Panc1 (cell line): ENCODE measurements around the gene SYNM. TPM values are rescaled to one million over a fixed set of nuclear protein-coding genes. Genes with fewer than 3 reads are reported as not detected.

Experiments used
- ATAC-seq: fragments of 200-7000 bp; cut with Tn5 transposase; 2 replicates; pipeline ENCODE4 v1.9.1; 2020; ENCODE audit warnings: mild to moderate bottlenecking, moderate library complexity
- BruUV-seq: library from RNA; stranded (reverse); fragments of 400-500 nt; replicated peaks from 2 replicates; lab custom pipeline; 2021; lab: Mats Ljungman, UMichigan
- CTCF ChIA-PET: fragments of 300-600 bp; sonication (Branson Sonifier 250); formaldehyde crosslinking; loops from one replicate; lab custom pipeline; 2022; ENCODE audit warnings: antibody characterized with exemption; lab: Charles Lee
- POLR2A ChIA-PET: fragments of 300-600 bp; sonication (Branson Sonifier 250); formaldehyde crosslinking; loops from one replicate; lab custom pipeline; 2022; ENCODE audit warnings: antibody characterized with exemption; lab: Charles Lee
- DNase-seq: peaks from one replicate; pipeline ENCODE4 v3.0.0-alpha.2; 2010; ENCODE audit warnings: low read depth, low spot score
- H3K27ac ChIP-seq: 2 replicates; pipeline ENCODE4 v1.5.1; 2011; ENCODE audit warnings: mild to moderate bottlenecking, low read length, inconsistent platforms
- H3K27me3 ChIP-seq: fragments of 200-500 bp; sonication (Bioruptor generic); 2 replicates; pipeline ENCODE4 v1.6.0; 2014; ENCODE audit warnings: low read length, inconsistent platforms; ENCODE audit not compliant: control insufficient read depth, insufficient read depth
- H3K36me3 ChIP-seq: fragments of 200-500 bp; sonication (Bioruptor generic); 2 replicates; pipeline ENCODE4 v1.5.1; 2014; ENCODE audit warnings: inconsistent platforms, mild to moderate bottlenecking, low read length, moderate library complexity; ENCODE audit not compliant: control insufficient read depth, insufficient read depth
- H3K4me1 ChIP-seq: 2 replicates; pipeline ENCODE4 v1.5.1; 2011; ENCODE audit warnings: inconsistent platforms, mild to moderate bottlenecking, low read length, moderate library complexity; ENCODE audit not compliant: control insufficient read depth, insufficient read depth
- H3K4me3 ChIP-seq, 2 experiments: 2 replicates each; pipeline ENCODE4 v1.5.1; 2011 to 2012; ENCODE audit warnings: low read depth in 2 of 2, low read length in 2 of 2, mild to moderate bottlenecking in 2 of 2, inconsistent platforms in 1 of 2, moderate library complexity in 1 of 2
- H3K9me3 ChIP-seq: fragments of 200-500 bp; sonication (Bioruptor generic); 2 replicates; pipeline ENCODE4 v1.5.1; 2014; ENCODE audit warnings: low read depth, mild to moderate bottlenecking, inconsistent platforms, low read length, moderate library complexity; ENCODE audit not compliant: control insufficient read depth, insufficient read depth
- POLR2AphosphoS5 ChIP-seq: IDR thresholded peaks from 2 replicates; pipeline ENCODE4 v1.6.1; 2012; ENCODE audit warnings: mild to moderate bottlenecking, low read depth, low read length, moderate library complexity
- SIN3A ChIP-seq: IDR thresholded peaks from 2 replicates; pipeline ENCODE4 v1.6.1; 2012; ENCODE audit warnings: low read depth, mild to moderate bottlenecking, low read length, moderate library complexity, borderline replicate concordance; ENCODE audit not compliant: insufficient read depth
- TCF7L2 ChIP-seq: IDR thresholded peaks from 2 replicates; pipeline ENCODE4 v1.6.1; 2011; ENCODE audit warnings: mild to moderate bottlenecking, low read depth, low read length, inconsistent platforms
- in situ Hi-C: cut with HindIII; loops from 2 replicates; pipeline ENCODE4 v1.10.0; 2016; ENCODE audit warnings: low sequenced_read_pairs, low pct_unique_long_range_greater_than_20kb
- intact Hi-C: fragments of 100-400 bp; cut with micrococcal nuclease; formaldehyde crosslinking; loops from one replicate; pipeline ENCODE4 v1.10.0; 2022; ENCODE audit not compliant: unreplicated experiment
- total RNA-seq: library from RNA; stranded (reverse); gene quantifications from one replicate; pipeline ENCODE4 v1.2.1, GENCODE V29; 2021; ENCODE audit not compliant: unreplicated experiment
- TF ChIP-seq, protein P1 (sequence below): fragments of 450-650 bp; IDR thresholded peaks from 2 replicates; pipeline ENCODE4 v1.5.1; 2017; ENCODE audit warnings: mild to moderate bottlenecking
- TF ChIP-seq, protein P2 (sequence below), 2 experiments: IDR thresholded peaks; 2 replicates each; pipeline ENCODE4 v1.6.1; 2011 to 2012; ENCODE audit warnings: low read depth in 2 of 2, control low read depth in 1 of 2, low read length in 1 of 2, mild to moderate bottlenecking in 1 of 2, moderate library complexity in 1 of 2; ENCODE audit not compliant: insufficient read depth in 1 of 2

SYNM gene
- total RNA-seq, 1 experiment from 2014 or later, result 38.9 TPM

DNA sequence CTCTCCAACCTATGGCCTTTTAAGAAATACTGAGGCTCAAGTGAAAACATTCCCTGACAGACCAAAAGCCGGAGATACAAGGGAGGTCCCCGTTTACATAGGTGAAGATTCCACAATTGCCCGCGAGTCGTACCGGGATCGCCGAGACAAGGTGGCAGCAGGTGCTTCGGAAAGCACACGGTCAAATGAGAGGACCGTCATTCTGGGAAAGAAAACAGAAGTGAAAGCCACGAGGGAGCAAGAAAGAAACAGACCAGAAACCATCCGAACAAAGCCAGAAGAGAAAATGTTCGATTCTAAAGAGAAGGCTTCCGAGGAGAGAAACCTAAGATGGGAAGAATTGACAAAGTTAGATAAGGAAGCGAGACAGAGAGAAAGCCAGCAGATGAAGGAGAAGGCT lies 24.8 kb downstream of the SYNM start:
- POLR2A ChIA-PET, result no interaction called here
- ATAC-seq (no peak), DNase-seq (no peak)
- BruUV-seq, result no TSS peak
- Histone ChIP-seq H3K36me3 (peaks cover 5% of the 10 kb centered on the region; the same call in 1 of the 2 replicates), H3K4me1 (peaks cover 7% of the 10 kb centered on the region), H3K27ac (no peak overlapping the region), H3K9me3 (no peaks in the 10 kb centered on the region), H3K4me3 (no peak overlapping the region), H3K27me3 (no peaks in the 10 kb centered on the region)
- in situ Hi-C loops, result no loop called here
- TF ChIP-seq, protein P1, sequence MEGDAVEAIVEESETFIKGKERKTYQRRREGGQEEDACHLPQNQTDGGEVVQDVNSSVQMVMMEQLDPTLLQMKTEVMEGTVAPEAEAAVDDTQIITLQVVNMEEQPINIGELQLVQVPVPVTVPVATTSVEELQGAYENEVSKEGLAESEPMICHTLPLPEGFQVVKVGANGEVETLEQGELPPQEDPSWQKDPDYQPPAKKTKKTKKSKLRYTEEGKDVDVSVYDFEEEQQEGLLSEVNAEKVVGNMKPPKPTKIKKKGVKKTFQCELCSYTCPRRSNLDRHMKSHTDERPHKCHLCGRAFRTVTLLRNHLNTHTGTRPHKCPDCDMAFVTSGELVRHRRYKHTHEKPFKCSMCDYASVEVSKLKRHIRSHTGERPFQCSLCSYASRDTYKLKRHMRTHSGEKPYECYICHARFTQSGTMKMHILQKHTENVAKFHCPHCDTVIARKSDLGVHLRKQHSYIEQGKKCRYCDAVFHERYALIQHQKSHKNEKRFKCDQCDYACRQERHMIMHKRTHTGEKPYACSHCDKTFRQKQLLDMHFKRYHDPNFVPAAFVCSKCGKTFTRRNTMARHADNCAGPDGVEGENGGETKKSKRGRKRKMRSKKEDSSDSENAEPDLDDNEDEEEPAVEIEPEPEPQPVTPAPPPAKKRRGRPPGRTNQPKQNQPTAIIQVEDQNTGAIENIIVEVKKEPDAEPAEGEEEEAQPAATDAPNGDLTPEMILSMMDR, result no peak
- no peak for TF ChIP-seq SIN3A
- TF ChIP-seq, protein P2, sequence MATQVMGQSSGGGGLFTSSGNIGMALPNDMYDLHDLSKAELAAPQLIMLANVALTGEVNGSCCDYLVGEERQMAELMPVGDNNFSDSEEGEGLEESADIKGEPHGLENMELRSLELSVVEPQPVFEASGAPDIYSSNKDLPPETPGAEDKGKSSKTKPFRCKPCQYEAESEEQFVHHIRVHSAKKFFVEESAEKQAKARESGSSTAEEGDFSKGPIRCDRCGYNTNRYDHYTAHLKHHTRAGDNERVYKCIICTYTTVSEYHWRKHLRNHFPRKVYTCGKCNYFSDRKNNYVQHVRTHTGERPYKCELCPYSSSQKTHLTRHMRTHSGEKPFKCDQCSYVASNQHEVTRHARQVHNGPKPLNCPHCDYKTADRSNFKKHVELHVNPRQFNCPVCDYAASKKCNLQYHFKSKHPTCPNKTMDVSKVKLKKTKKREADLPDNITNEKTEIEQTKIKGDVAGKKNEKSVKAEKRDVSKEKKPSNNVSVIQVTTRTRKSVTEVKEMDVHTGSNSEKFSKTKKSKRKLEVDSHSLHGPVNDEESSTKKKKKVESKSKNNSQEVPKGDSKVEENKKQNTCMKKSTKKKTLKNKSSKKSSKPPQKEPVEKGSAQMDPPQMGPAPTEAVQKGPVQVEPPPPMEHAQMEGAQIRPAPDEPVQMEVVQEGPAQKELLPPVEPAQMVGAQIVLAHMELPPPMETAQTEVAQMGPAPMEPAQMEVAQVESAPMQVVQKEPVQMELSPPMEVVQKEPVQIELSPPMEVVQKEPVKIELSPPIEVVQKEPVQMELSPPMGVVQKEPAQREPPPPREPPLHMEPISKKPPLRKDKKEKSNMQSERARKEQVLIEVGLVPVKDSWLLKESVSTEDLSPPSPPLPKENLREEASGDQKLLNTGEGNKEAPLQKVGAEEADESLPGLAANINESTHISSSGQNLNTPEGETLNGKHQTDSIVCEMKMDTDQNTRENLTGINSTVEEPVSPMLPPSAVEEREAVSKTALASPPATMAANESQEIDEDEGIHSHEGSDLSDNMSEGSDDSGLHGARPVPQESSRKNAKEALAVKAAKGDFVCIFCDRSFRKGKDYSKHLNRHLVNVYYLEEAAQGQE (IDR thresholded peaks at IDR 0.05; ENCODE audit: insufficient read depth in 1 of 2, low read depth in 2 of 2, low read length in 1 of 2), result no peak
- no peak for TF ChIP-seq POLR2AphosphoS5
- TF ChIP-seq TCF7L2, result no peak
- intact Hi-C loops, result no loop called here
- CTCF ChIA-PET, result no interaction called here

GRCh38 chr15:99130314-99130713 lies 25.4 kb downstream of the SYNM start:
- ATAC-seq, result no peak
- peaks cover 3% of the 10 kb centered on the region; the same call in 1 of the 2 replicates for H3K4me1 ChIP-seq
- in situ Hi-C loops (no loop called here), intact Hi-C loops (no loop called here)
- peaks cover 5% of the 10 kb centered on the region; the same call in 1 of the 2 replicates for H3K36me3 ChIP-seq
- ChIA-PET CTCF (no interaction called here), POLR2A (no interaction called here)
- H3K4me3 ChIP-seq, result no peak overlapping the region
- TF ChIP-seq TCF7L2, result no peak
- no peak for TF ChIP-seq SIN3A
- TF ChIP-seq, protein P2 (IDR thresholded peaks at IDR 0.05; ENCODE audit: insufficient read depth in 1 of 2, low read depth in 2 of 2, low read length in 1 of 2), result no peak
- TF ChIP-seq, protein P1, result no peak
- no peak for TF ChIP-seq POLR2AphosphoS5
- no peak for DNase-seq
- BruUV-seq, result no TSS peak
- no peak overlapping the region for H3K27ac ChIP-seq
- H3K9me3 ChIP-seq, result no peaks in the 10 kb centered on the region
- no peaks in the 10 kb centered on the region for H3K27me3 ChIP-seq
